Measurements from ENCODE around the gene NNT.
"Not testable (repeated sequence)": the region's sequence is repeated elsewhere in the genome, so short reads cannot be mapped to it uniquely, and the experiment has no call there.

Gene NNT

DNA sequence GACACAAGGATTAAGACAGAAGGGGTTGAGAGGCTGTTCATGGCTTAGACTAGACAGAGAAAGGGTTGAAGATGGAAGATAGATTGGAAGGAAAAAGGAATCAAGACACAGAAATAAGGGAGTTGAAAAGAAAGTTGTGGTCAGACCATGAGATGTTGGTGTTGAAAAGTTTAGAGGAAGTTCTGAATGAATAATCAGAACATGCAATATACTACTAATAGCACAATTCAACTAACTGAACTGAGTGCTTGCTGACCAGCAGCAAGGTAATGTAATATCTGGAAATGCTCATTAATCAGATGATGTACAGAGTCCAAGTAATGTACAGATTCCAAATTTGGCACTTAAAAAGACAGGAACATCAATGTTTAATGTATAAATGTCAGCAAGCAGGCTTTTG is 10.6 kb upstream of the NNT start:
- TF ChIP-seq, protein P1, sequence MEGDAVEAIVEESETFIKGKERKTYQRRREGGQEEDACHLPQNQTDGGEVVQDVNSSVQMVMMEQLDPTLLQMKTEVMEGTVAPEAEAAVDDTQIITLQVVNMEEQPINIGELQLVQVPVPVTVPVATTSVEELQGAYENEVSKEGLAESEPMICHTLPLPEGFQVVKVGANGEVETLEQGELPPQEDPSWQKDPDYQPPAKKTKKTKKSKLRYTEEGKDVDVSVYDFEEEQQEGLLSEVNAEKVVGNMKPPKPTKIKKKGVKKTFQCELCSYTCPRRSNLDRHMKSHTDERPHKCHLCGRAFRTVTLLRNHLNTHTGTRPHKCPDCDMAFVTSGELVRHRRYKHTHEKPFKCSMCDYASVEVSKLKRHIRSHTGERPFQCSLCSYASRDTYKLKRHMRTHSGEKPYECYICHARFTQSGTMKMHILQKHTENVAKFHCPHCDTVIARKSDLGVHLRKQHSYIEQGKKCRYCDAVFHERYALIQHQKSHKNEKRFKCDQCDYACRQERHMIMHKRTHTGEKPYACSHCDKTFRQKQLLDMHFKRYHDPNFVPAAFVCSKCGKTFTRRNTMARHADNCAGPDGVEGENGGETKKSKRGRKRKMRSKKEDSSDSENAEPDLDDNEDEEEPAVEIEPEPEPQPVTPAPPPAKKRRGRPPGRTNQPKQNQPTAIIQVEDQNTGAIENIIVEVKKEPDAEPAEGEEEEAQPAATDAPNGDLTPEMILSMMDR (IDR thresholded peaks at IDR 0.05; ENCODE audit: extremely low read depth, insufficient read depth, missing control alignments): no peak
- no peak for DNase-seq (ENCODE audit: low spot score)
- in situ Hi-C loops (cut with MboI; ENCODE audit: low pct_unique_long_range_greater_than_20kb, low sequenced_read_pairs, unreplicated experiment): no loop called here

DNA sequence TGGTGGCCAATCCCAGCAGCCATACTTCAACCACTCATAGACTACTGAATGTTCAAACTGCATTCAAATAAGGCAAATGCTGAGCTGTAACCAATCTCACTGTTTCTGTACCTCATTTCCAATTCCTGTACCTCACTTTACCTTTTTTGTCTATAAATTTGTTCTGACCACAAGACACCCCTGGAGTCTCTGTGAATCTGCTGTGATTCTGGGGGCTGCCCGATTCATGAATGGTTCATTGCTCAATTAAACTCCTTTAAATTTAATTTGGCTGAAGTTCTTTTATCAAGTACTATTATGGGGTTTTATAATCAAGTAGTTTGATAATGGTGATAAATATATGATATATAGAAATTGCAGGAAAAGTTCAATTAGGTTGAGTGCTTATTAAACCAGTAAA is 4.1 kb upstream of the NNT start:
- DNase-seq (ENCODE audit: low spot score); in situ Hi-C loops (cut with MboI; ENCODE audit: low pct_unique_long_range_greater_than_20kb, low sequenced_read_pairs, unreplicated experiment): not testable (repeated sequence)

DNA sequence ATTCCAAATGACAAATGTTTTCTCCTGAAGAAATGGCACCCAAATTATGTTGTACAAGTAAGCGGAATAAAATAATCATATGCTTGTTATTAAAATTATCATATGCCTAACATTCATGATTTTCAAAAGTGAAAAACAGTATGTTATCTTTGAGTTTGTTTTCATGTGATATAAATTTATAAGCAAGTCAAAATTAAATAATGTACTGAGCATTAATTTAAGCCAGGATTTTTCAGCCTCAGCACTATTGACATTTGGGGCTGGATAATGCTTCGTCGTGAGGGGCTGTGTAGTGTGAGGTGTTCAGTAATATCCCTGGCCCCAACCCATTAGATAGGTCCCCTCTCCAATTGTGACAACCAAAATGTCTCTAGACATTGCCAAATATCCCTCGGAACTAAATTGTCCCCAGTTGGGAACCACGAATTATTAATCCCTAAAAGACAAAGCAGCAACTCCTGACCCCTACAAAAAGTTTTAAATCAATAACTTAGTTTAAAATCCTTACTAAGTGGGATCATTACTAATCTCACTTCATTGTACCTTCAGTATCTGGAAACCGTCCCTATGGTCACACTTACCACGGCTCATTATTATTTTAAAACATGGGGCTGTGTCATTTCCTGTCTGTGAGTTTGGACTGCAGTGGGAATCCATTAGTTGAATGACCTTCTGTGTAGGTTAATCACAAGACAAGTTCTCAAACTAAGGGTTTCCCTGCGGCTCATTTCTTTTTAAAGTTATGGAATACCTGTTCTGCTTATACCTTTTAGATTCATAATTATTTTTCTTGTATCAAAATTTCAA is 1.3 kb upstream of the NNT start:
- peak; percentile 67 for DNase-seq (ENCODE audit: low spot score)
- TF ChIP-seq, protein P1 (IDR thresholded peaks at IDR 0.05; ENCODE audit: extremely low read depth, insufficient read depth, missing control alignments): no peak
- in situ Hi-C loops (cut with MboI; ENCODE audit: low pct_unique_long_range_greater_than_20kb, low sequenced_read_pairs, unreplicated experiment): no loop called here

GRCh38 chr5:43603344-43604217 is 601 bp downstream of the NNT start:
- in situ Hi-C loops (cut with MboI; ENCODE audit: low pct_unique_long_range_greater_than_20kb, low sequenced_read_pairs, unreplicated experiment): no loop called here
- TF ChIP-seq, protein P1 (IDR thresholded peaks at IDR 0.05; ENCODE audit: extremely low read depth, insufficient read depth, missing control alignments): no peak
- peak; percentile 59 for DNase-seq (ENCODE audit: low spot score)

DNA sequence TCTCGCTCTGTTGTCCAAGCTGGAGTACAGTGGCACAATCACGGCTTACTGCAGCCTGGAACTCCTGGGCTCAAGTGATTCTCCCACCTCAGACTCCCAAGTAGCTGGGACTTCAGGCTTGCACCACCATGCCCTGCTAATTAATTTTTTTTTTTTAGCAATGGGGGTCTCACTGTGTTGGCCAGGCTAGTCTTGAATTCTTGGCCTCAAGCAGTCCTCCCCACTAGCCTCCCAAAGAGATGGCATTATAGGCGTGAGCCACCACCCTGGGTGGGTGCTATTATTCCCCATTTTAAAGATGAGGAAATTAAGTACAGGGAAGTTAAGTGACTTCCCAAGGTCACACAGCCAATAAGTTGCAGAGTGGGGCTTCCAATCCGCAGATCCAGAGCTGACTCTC is 1.7 kb downstream of the NNT start:
- in situ Hi-C loops (cut with MboI; ENCODE audit: low pct_unique_long_range_greater_than_20kb, low sequenced_read_pairs, unreplicated experiment): no loop called here
- DNase-seq (ENCODE audit: low spot score): no peak
- TF ChIP-seq, protein P1 (IDR thresholded peaks at IDR 0.05; ENCODE audit: extremely low read depth, insufficient read depth, missing control alignments): no peak

DNA sequence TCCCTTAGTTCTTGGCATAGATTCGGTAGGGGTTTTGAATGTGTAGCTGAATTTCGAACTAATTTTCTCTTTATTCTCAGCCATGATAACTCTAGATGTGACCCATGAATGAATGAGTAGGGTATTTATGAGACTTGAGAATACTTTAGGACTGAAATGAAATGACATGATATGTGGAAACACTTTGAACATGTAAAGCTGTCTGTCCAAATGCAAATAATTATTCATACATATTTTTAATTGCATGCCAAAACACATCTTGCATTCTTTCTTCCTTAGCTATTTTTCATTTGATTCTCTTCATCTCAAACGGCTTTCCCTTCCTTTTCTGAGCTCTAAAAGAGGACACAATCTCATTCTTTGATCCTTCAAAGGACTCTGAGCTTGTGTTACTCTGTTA is 3.4 kb downstream of the NNT start:
- no peak for DNase-seq (ENCODE audit: low spot score)
- TF ChIP-seq, protein P1 (IDR thresholded peaks at IDR 0.05; ENCODE audit: extremely low read depth, insufficient read depth, missing control alignments): no peak
- in situ Hi-C loops (cut with MboI; ENCODE audit: low pct_unique_long_range_greater_than_20kb, low sequenced_read_pairs, unreplicated experiment): no loop called here

GRCh38 chr5:43608406-43608805 is 5.4 kb downstream of the NNT start:
- in situ Hi-C loops (cut with MboI; ENCODE audit: low pct_unique_long_range_greater_than_20kb, low sequenced_read_pairs, unreplicated experiment): no loop called here
- TF ChIP-seq, protein P1 (IDR thresholded peaks at IDR 0.05; ENCODE audit: extremely low read depth, insufficient read depth, missing control alignments): no peak
- DNase-seq (ENCODE audit: low spot score): no peak

All from GM13977 (cell line).